HCT116 (cell line): ENCODE data around the gene PRRT4. TPM values are rescaled to one million over a fixed set of nuclear protein-coding genes. Genes with fewer than 3 reads are reported as not detected.

Experiments used
- ATAC-seq: fragments of 200-7000 bp; cut with Tn5 transposase; 2 replicates; pipeline ENCODE4 v1.9.1; 2020; ENCODE audit warnings: mild to moderate bottlenecking, moderate library complexity
- BruUV-seq: library from RNA; stranded (reverse); fragments of 400-500 nt; replicated peaks from 2 replicates; lab custom pipeline; 2021; lab: Mats Ljungman, UMichigan
- CTCF ChIA-PET: fragments of 300-600 bp; sonication (Branson Sonifier 250); formaldehyde crosslinking; loops from one replicate; lab custom pipeline; 2021; ENCODE audit warnings: antibody characterized with exemption; lab: Charles Lee
- POLR2A ChIA-PET: fragments of 300-600, 350-600 bp; sonication (Branson Sonifier 250); formaldehyde crosslinking; loops from one replicate; lab custom pipeline; 2021; ENCODE audit warnings: antibody characterized with exemption; lab: Charles Lee
- RAD21 ChIA-PET, 2 experiments: fragments of 300-600 bp; sonication (Branson Sonifier 250); formaldehyde crosslinking; loops; one replicate each; lab custom pipeline; 2023; ENCODE audit warnings: low total read pairs in 2 of 2; ENCODE audit not compliant: uncharacterized antibody in 2 of 2, unreplicated experiment in 2 of 2, low non-redundant PET in 1 of 2; lab: Charles Lee
- DNase-seq: peaks from one replicate; pipeline ENCODE4 v3.0.0-alpha.2; 2010; ENCODE audit warnings: low read depth, low spot score
- H2AFZ ChIP-seq: fragments of 200-600 bp; shearing (Covaris generic), sonication (generic); 2 replicates; pipeline ENCODE4 v1.6.1; 2017; ENCODE audit warnings: low read depth, mixed run types, mixed read lengths, antibody characterized with exemption, low read length; ENCODE audit not compliant: poor library complexity, severe bottlenecking
- H3K27ac ChIP-seq: 2 replicates; pipeline ENCODE4 v1.5.1; 2012; ENCODE audit warnings: low read depth, low read length
- H3K27me3 ChIP-seq: fragments of 200-600 bp; sonication (generic); 2 replicates; pipeline ENCODE4 v1.6.1; 2016; ENCODE audit warnings: mixed run types, low read length, mixed read lengths; ENCODE audit not compliant: insufficient read depth
- H3K36me3 ChIP-seq, 2 experiments: fragments of 200-500 bp in 1 of 2; fragments of 200-600 bp in 1 of 2; sonication (Bioruptor generic) in 1 of 2; sonication (generic) in 1 of 2; 2 replicates each; pipeline versions ENCODE4 v1.5.1 to v1.6.1; 2014 to 2016; ENCODE audit warnings: low read length in 2 of 2, inconsistent platforms in 1 of 2, mixed read lengths in 1 of 2, mixed run types in 1 of 2; ENCODE audit not compliant: insufficient read depth in 2 of 2, control insufficient read depth in 1 of 2
- H3K4me1 ChIP-seq, 2 experiments: fragments of 200-600 bp in 1 of 2; sonication (generic) in 1 of 2; 2 replicates each; pipeline versions ENCODE4 v1.5.1 to v1.6.1; 2012 to 2017; ENCODE audit warnings: low read length in 2 of 2, inconsistent platforms in 1 of 2, mild to moderate bottlenecking in 1 of 2, mixed read lengths in 1 of 2, mixed run types in 1 of 2, moderate library complexity in 1 of 2; ENCODE audit not compliant: insufficient read depth in 2 of 2, control insufficient read depth in 1 of 2
- H3K4me2 ChIP-seq: fragments of 200-600 bp; sonication (generic); 2 replicates; pipeline ENCODE4 v1.6.1; 2017; ENCODE audit warnings: mixed run types, low read length, mixed read lengths
- H3K4me3 ChIP-seq, 2 experiments: fragments of 200-600 bp in 1 of 2; sonication (generic) in 1 of 2; replicated peaks in 1 of 2; 2 replicates each; pipeline ENCODE4 v1.5.1; 2011 to 2016; ENCODE audit warnings: low read length in 2 of 2, control low read depth in 1 of 2, low read depth in 1 of 2, mild to moderate bottlenecking in 1 of 2, mixed read lengths in 1 of 2, mixed run types in 1 of 2
- H3K79me2 ChIP-seq: fragments of 200-600 bp; sonication (generic); 2 replicates; pipeline ENCODE4 v1.6.1; 2017; ENCODE audit warnings: mild to moderate bottlenecking, mixed run types, low read length, moderate library complexity, mixed read lengths; ENCODE audit not compliant: insufficient read depth
- H3K9ac ChIP-seq: fragments of 200-600 bp; sonication (generic); 2 replicates; pipeline ENCODE4 v1.6.1; 2016; ENCODE audit warnings: low read length, mixed read lengths
- H3K9me2 ChIP-seq: fragments of 200-600 bp; sonication (generic), shearing (Covaris generic); 2 replicates; pipeline ENCODE4 v1.6.1; 2017; ENCODE audit warnings: mixed run types, mild to moderate bottlenecking, moderate library complexity; ENCODE audit not compliant: insufficient read depth
- H3K9me3 ChIP-seq, 2 experiments: fragments of 200-500 bp in 1 of 2; fragments of 200-600 bp in 1 of 2; sonication (Bioruptor generic) in 1 of 2; sonication (generic) in 1 of 2; 2 replicates each; pipeline ENCODE4 v1.6.1; 2014 to 2017; ENCODE audit warnings: low read length in 2 of 2, mixed read lengths in 2 of 2, inconsistent platforms in 1 of 2, low read depth in 1 of 2, mild to moderate bottlenecking in 1 of 2, mixed run types in 1 of 2, moderate library complexity in 1 of 2; ENCODE audit not compliant: control insufficient read depth in 1 of 2, insufficient read depth in 1 of 2
- H4K20me1 ChIP-seq: fragments of 200-600 bp; sonication (generic), shearing (Covaris generic); 2 replicates; pipeline ENCODE4 v1.6.1; 2017; ENCODE audit warnings: mixed run types, mild to moderate bottlenecking, moderate library complexity; ENCODE audit not compliant: insufficient read depth
- CTCF ChIP-seq, 3 experiments: fragments of 200-600 bp in 1 of 3; sonication (generic) in 1 of 3; IDR thresholded peaks in 2 of 3; conservative IDR thresholded peaks in 1 of 3; 2 replicates each; pipeline ENCODE4 v1.5.1; 2012 to 2017; ENCODE audit warnings: low read depth in 2 of 3, low read length in 2 of 3, antibody characterized with exemption in 1 of 3, borderline replicate concordance in 1 of 3, control low read depth in 1 of 3, mild to moderate bottlenecking in 1 of 3, mixed read lengths in 1 of 3, mixed run types in 1 of 3, moderate library complexity in 1 of 3; ENCODE audit not compliant: insufficient read depth in 1 of 3
- EGR1 ChIP-seq: IDR thresholded peaks from 2 replicates; pipeline ENCODE4 v1.6.1; 2012; ENCODE audit warnings: low read depth
- ELF1 ChIP-seq: IDR thresholded peaks from 2 replicates; pipeline ENCODE4 v1.6.1; 2012; ENCODE audit warnings: low read depth, borderline replicate concordance
- EZH2 ChIP-seq: fragments of 200-600 bp; sonication (generic); IDR thresholded peaks from 2 replicates; pipeline ENCODE4 v1.6.1; 2017; ENCODE audit warnings: antibody characterized with exemption, mixed run types
- EZH2phosphoT487 ChIP-seq: fragments of 200-600 bp; IDR thresholded peaks from 2 replicates; pipeline ENCODE4 v1.6.1; 2018; ENCODE audit warnings: antibody characterized with exemption, borderline replicate concordance
- FOSL1 ChIP-seq: IDR thresholded peaks from 2 replicates; pipeline ENCODE4 v1.6.1; 2012; ENCODE audit warnings: low read depth
- JUND ChIP-seq: IDR thresholded peaks from 2 replicates; pipeline ENCODE4 v1.6.1; 2012
- MAX ChIP-seq: IDR thresholded peaks from 2 replicates; pipeline ENCODE4 v1.6.1; 2012
- POLR2A ChIP-seq: IDR thresholded peaks from 2 replicates; pipeline ENCODE4 v1.7.0; 2011; ENCODE audit warnings: borderline replicate concordance; ENCODE audit not compliant: insufficient read depth, insufficient read length; ENCODE audit errors: extremely low read depth
- POLR2AphosphoS5 ChIP-seq: IDR thresholded peaks from 2 replicates; pipeline ENCODE4 v1.6.1; 2011; ENCODE audit warnings: mild to moderate bottlenecking, low read depth, low read length, moderate library complexity
- RAD21 ChIP-seq: IDR thresholded peaks from 2 replicates; pipeline ENCODE4 v1.6.1; 2012; ENCODE audit warnings: low read depth, mild to moderate bottlenecking
- REST ChIP-seq: IDR thresholded peaks from 2 replicates; pipeline ENCODE4 v1.6.1; 2012; ENCODE audit warnings: low read depth
- SIN3A ChIP-seq: IDR thresholded peaks from 2 replicates; pipeline ENCODE4 v1.6.1; 2012; ENCODE audit warnings: low read depth
- SP1 ChIP-seq: IDR thresholded peaks from 2 replicates; pipeline ENCODE4 v1.6.1; 2012; ENCODE audit warnings: low read depth
- SRF ChIP-seq: IDR thresholded peaks from 2 replicates; pipeline ENCODE4 v1.6.1; 2012; ENCODE audit warnings: low read depth
- TCF7L2 ChIP-seq: IDR thresholded peaks from 2 replicates; pipeline ENCODE4 v1.7.0; 2011; ENCODE audit warnings: borderline replicate concordance, inconsistent platforms; ENCODE audit not compliant: insufficient read depth, insufficient read length; ENCODE audit errors: extremely low read depth
- YY1 ChIP-seq: IDR thresholded peaks from 2 replicates; pipeline ENCODE4 v1.6.1; 2011; ENCODE audit warnings: low read length, low read depth, moderate library complexity, mild to moderate bottlenecking; ENCODE audit not compliant: insufficient replicate concordance; ENCODE audit errors: extremely low read depth
- ZBTB33 ChIP-seq: IDR thresholded peaks from 2 replicates; pipeline ENCODE4 v1.6.1; 2011; ENCODE audit warnings: mild to moderate bottlenecking, low read length, moderate library complexity; ENCODE audit not compliant: insufficient replicate concordance; ENCODE audit errors: extremely low read depth
- ZNF274 ChIP-seq: fragments of 200-500 bp; sonication (Bioruptor generic); IDR thresholded peaks from 2 replicates; pipeline ENCODE4 v1.6.1; 2014; ENCODE audit warnings: mild to moderate bottlenecking, low read depth, low read length, inconsistent platforms
- intact Hi-C: fragments of 100-400 bp; cut with micrococcal nuclease; formaldehyde crosslinking; loops from 2 replicates; pipeline ENCODE4 v1.10.0; 2022
- total RNA-seq: library from RNA; stranded (reverse); gene quantifications from one replicate; pipeline ENCODE4 v1.2.1, GENCODE V29; 2021; ENCODE audit not compliant: unreplicated experiment

Gene PRRT4
- total RNA-seq, 1 experiment from 2014 or later: 4.0 TPM

GRCh38 chr7:128400566-128400965 is 39.1 kb upstream of the PRRT4 start:
- TF ChIP-seq POLR2AphosphoS5: no peak
- no peak for TF ChIP-seq FOSL1
- no peak for TF ChIP-seq JUND
- TF ChIP-seq SRF: no peak
- TF ChIP-seq TCF7L2: no peak
- TF ChIP-seq CTCF (IDR thresholded peaks at IDR 0.05 in 2 of 3, conservative IDR thresholded peaks at IDR 0.05 in 1 of 3; ENCODE audit: borderline replicate concordance in 1 of 3, insufficient read depth in 1 of 3, low read depth in 2 of 3, low read length in 2 of 3): no peak
- TF ChIP-seq POLR2A: no peak
- TF ChIP-seq ZNF274: no peak
- TF ChIP-seq MAX: no peak
- TF ChIP-seq EZH2: no peak
- no peak for TF ChIP-seq EZH2phosphoT487
- TF ChIP-seq RAD21: no peak
- no peak for TF ChIP-seq YY1
- TF ChIP-seq SIN3A: no peak
- no peak for TF ChIP-seq EGR1
- no peak for TF ChIP-seq SP1
- no peak for TF ChIP-seq ZBTB33
- TF ChIP-seq ELF1: no peak
- TF ChIP-seq REST: no peak

More at GRCh38 chr7:128400566-128400965, 39.1 kb upstream of the PRRT4 start:
- Histone ChIP-seq H3K9ac (no peak overlapping the region), H3K4me2 (no peak overlapping the region), H3K4me3 (no peak overlapping the region), H3K27ac (no peak overlapping the region), H4K20me1 (no peaks in the 10 kb centered on the region; the same call in 1 of the 2 replicates), H3K27me3 (no peaks in the 10 kb centered on the region), H3K9me2 (no peaks in the 10 kb centered on the region), H3K9me3 (no peaks in the 10 kb centered on the region), H2AFZ (no peak overlapping the region), H3K4me1 (peaks cover 11 to 15% of the 10 kb centered on the region in 2 experiments), H3K36me3 (peaks cover 38 to 59% of the 10 kb centered on the region in 2 experiments), H3K79me2 (peaks cover 33% of the 10 kb centered on the region)
- POLR2A ChIA-PET: no interaction called here
- intact Hi-C loops: no loop called here
- RAD21 ChIA-PET: no interaction called here
- CTCF ChIA-PET: interaction anchor here (0.9 to 4.4 kb wide), 3 partner anchors 10 to 26 kb away, joined by 3 to 24 read pairs (median 4); partner anchors contain the start of gene IMPDH1
- DNase-seq (no peak), ATAC-seq (no peak)
- no TSS peak for BruUV-seq
